OCI-M1 (cell line): ENCODE results near the gene DNMT3A.
A peak's percentile ranks its signal among the peaks of the same experiment; 100 is the strongest.

Experiments used
- DNase-seq: peaks from one replicate; lab custom pipeline; 2025; lab: John Stamatoyannopoulos, UW

The DNMT3A gene

GRCh38 chr2:25304826-25305596 is 36.7 kb downstream of the DNMT3A start:
- DNase-seq, result no peak

DNA sequence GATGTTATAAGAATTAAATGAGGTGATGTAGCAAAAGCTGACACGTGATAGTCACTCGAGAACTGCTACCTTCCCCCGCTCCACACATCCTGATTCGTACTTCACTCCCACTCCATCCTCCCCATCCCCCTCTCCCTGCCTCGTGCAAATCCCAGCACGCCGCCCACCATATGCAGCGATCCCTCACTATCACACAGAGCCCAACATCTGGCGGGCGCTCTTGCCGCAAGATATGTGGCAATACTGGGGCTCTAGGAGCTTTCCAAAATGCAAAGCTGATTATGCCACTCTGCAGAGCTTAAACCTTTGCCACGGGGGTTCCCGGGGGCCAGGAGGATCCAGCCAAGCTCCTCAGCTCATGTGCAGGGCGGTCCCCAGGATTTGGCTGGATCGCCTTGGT is 37.4 kb downstream of the DNMT3A start:
- DNase-seq, result no peak

DNA sequence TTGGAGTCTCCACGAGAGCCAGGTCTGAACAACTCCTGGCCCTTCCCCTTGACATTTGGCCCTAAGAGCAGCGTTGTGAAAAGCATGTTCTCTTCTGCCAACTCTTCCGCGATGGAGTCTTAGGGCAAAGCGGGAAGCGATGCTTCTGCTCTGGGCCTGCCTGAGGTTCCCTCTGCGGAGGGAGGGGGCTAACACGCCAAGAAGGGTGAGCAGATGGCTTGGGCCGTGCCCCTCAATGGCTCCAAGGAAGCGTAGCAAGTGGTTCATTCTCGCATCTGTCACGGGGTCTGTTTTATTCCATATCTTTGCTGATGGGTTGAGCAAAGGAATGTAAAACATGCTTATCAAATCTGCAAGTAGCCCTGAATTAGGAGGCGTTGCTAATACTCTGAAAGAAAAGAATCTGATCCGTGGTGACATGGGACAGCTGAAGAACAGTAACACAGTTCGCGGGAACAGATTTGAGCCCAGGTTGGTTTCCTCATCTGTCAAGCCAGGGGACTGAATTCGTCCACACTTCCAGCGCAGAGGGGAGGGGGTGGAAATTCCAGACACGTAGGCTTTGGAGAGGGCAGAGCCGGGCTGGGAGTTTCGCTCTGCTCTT is 38.0 kb downstream of the DNMT3A start:
- DNase-seq, result no peak

DNA sequence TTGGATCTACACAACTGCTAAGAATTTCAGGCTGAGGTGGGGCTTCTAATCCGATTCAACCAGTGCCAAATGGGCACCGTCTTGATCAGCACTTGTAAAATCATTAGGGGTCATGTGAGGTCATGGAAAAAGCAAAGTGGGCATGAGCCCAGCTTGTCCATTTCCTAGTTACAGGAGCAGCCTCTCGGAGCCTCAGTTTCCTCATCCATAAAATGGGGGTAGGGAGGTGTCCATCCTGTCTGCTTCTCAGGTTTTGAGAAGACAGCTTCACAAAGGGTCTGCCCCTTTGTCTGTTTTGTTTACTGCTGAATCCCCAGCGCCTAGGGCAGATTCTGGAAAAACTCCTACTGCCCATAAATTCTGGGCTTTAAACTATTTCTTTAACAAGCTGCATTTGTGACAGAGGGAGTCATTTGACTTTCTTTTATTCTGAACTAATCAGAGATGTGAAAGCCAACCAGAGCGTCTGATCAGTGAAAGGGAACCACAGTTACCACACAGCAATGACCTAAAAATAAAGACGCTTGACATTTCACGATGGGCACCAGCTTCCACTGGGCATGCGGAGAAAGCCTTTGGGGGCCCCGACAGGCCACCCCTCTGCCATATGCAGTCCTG is 38.9 kb downstream of the DNMT3A start:
- no peak for DNase-seq

- peak; percentile 52 for DNase-seq
These were observed 40.0 kb downstream of the DNMT3A start for GRCh38 chr2:25301453-25302352.

- no peak for DNase-seq
These were observed 41.7 kb downstream of the DNMT3A start for GRCh38 chr2:25300001-25300400.

GRCh38 chr2:25298776-25299431 is 42.8 kb downstream of the DNMT3A start:
- DNase-seq, result no peak

DNA sequence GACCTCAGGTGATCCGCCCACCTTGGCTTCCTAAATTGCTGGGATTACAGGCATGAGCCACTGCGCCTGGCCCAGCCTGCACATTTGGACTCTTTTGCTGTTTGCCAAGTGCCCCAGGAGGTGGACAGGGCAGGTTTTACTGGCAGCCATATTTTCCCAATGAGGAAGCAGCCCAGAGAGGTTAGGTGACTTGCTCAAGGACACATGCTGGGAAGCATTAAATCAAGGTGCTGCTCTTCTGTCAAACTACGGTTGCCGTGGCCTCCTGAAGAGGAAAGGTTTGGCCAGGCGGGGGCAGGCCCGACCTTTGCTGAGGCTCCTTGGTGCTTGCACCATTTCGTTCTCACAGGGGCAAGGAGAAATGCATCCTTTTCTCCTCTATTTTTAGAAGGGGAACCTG is 44.0 kb downstream of the DNMT3A start:
- peak; percentile 8 for DNase-seq

DNA sequence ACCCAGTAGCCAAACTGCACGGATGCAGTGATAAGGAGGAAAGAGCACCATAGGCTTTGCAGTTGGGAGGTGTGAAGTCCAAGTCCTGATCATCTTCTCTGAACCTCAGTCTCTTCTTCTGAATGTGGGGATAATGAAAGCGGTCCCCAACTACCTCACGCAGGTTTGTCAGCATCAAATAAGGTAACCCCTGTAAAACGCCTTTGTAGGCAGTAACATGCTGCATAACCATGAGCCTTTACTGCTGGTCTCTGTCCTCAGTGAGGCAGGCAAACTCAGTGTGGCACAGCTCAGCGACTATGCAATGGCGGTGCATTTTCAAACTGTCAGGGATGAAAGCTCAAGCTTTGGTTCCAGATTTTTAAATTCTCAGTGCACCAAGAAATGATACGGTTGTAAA is 46.1 kb downstream of the DNMT3A start:
- DNase-seq, result no peak

- peak; percentile 60 for DNase-seq
These were observed 46.9 kb downstream of the DNMT3A start for GRCh38 chr2:25294573-25295462.

GRCh38 chr2:25293958-25294562 is 47.7 kb downstream of the DNMT3A start:
- DNase-seq, result no peak

GRCh38 chr2:25293145-25293544 is 48.6 kb downstream of the DNMT3A start:
- no peak for DNase-seq

- DNase-seq, result no peak
These were observed 49.3 kb downstream of the DNMT3A start for GRCh38 chr2:25292408-25292807.

GRCh38 chr2:25290811-25291495 is 50.8 kb downstream of the DNMT3A start:
- no peak for DNase-seq

GRCh38 chr2:25286723-25287483 is 54.8 kb downstream of the DNMT3A start:
- DNase-seq, result no peak

DNA sequence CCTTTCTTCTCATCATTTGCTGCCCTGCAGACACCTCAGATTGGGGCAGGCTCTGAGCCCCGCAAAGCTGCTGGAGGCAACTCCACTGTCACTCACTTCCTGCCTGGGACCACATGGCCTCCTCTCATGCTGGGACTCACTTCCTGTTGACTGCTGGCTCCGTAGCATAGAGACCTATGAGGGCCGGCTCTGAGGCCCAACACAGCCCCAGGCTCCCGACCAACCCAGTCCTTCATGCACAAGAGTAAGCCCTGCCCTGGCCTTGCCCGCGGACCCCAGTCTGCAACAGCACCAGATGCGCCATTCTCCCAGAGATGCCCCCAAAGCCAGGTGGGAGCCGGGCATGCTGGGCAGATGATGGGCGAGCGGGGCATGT is 55.7 kb downstream of the DNMT3A start:
- no peak for DNase-seq

DNA sequence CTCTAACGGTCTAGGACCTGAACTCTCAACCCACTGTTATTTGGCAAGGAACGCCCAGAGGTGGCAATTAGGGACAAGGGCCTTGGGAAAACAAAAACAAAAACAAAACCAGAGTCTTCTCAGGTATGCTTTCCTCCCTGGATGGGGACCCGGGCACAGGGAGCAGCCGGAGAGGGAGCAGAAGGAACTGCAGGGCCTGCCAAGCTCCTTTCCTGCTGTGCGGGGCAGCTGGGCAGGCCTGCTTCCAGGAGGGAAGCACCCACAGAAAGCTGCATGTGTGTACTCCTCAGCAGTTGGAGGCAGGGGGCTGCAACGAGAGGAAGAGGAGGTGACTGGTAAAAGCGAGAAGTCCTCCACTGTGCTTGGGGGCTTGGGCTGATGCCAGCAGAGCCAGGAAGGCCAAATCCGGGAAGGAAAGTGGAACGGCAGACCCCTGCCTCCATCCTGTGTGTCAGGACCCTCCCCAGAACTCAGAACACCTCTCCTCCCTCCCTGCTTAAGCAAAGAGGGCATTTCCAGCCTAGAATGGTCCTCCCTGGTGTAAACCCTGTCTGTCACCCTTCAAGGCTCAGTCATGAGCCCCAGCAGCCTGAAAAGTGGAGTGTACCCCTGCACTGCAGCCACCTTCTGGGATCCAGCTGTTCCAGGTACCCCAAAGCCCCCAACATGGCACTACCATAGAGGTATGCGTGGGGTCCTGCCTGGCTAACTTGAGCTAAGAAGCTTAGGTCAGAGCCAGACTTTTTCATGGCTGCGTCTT is 56.3 kb downstream of the DNMT3A start:
- no peak for DNase-seq

DNA sequence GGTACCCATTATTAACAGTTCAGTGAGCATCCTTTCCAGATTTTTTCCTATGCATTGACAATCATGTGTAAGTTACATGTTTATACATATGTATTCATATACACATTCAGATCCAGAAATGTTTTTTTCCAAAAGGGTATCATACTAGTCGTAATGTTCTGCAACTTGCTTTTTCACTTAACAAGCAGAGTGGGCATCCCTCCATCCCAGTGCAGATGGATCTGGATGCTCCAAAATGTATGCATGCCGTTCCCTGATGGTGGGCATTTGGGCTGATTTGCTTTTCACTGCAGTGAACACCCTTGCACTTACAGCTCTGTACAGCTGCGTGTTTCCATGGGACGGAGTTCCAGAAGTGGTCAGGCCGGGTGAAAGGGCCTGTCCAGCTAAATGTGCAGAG is 57.0 kb downstream of the DNMT3A start:
- no peak for DNase-seq
